NCI-H187 treated with DMSO at 0.1 percent for 48 hours (cell line): Measurements from ENCODE around the gene MST1.

Experiments used
- DNase-seq: peaks from one replicate; lab custom pipeline; 2025; lab: John Stamatoyannopoulos, UW

The MST1 gene

GRCh38 chr3:49689046-49689907 is at the start of gene MST1, which contains the start of gene RNF123:
Gene MST1 (minus strand): TSS chr3:49689474. CDS start chr3:49688691, 783 bp downstream.
Gene RNF123 (plus strand): TSS chr3:49689557. CDS start chr3:49691166, 1,609 bp downstream.
- DNase-seq = no peak

- no peak for DNase-seq
Observed at GRCh38 chr3:49738067-49738713, 48.9 kb upstream of the MST1 start.

- no peak for DNase-seq
Observed at GRCh38 chr3:49734752-49735151, 45.5 kb upstream of the MST1 start.

GRCh38 chr3:49733551-49733950 is 44.3 kb upstream of the MST1 start:
- no peak for DNase-seq

- no peak for DNase-seq
Observed at GRCh38 chr3:49732597-49732996, 43.3 kb upstream of the MST1 start.

- no peak for DNase-seq
Observed at GRCh38 chr3:49729966-49730609, 40.8 kb upstream of the MST1 start.

GRCh38 chr3:49727924-49728361 is 38.7 kb upstream of the MST1 start:
- DNase-seq = no peak

- DNase-seq = no peak
Observed at GRCh38 chr3:49727154-49727923, 38.1 kb upstream of the MST1 start.

GRCh38 chr3:49725906-49726681 is 36.8 kb upstream of the MST1 start:
- no peak for DNase-seq

- no peak for DNase-seq
Observed at GRCh38 chr3:49724586-49724985, 35.3 kb upstream of the MST1 start.

GRCh38 chr3:49723628-49724551 is 34.6 kb upstream of the MST1 start, which contains the start of gene GMPPB:
Gene GMPPB (minus strand): TSS chr3:49723951. CDS start chr3:49723726, 225 bp downstream.
- peak; percentile 28 for DNase-seq

- no peak for DNase-seq
Observed at GRCh38 chr3:49723296-49723627, 34.0 kb upstream of the MST1 start.

GRCh38 chr3:49722896-49723295 is 33.6 kb upstream of the MST1 start:
- no peak for DNase-seq

GRCh38 chr3:49721896-49722781 is 32.9 kb upstream of the MST1 start:
- no peak for DNase-seq

- no peak for DNase-seq
Observed at GRCh38 chr3:49721596-49721895, 32.3 kb upstream of the MST1 start.

GRCh38 chr3:49720855-49721595 is 31.8 kb upstream of the MST1 start:
- no peak for DNase-seq

GRCh38 chr3:49719214-49719884 is 30.1 kb upstream of the MST1 start, which contains the start of gene AMIGO3:
Gene AMIGO3 (minus strand): TSS chr3:49719684. CDS start chr3:49719465, 219 bp downstream.
- DNase-seq = peak; percentile 68

GRCh38 chr3:49718858-49719213 is 29.6 kb upstream of the MST1 start:
- DNase-seq = no peak
